Measurements from ENCODE around the gene CERK.

The CERK gene

GRCh38 chr22:46758867-46759290, 20.8 kb upstream of the CERK start:
- no peak for TF ChIP-seq ZNF274 (IDR thresholded peaks at IDR 0.05; ENCODE audit: low read depth, low read length)
- H3K4me3 ChIP-seq (ENCODE audit: low read length) = no peak overlapping the region

- H3K4me3 ChIP-seq (ENCODE audit: low read length) = no peak overlapping the region
- no peak for TF ChIP-seq ZNF274 (IDR thresholded peaks at IDR 0.05; ENCODE audit: low read depth, low read length)
Observed at GRCh38 chr22:46758121-46758520, 20.1 kb upstream of the CERK start.

GRCh38 chr22:46757104-46757503, 19.1 kb upstream of the CERK start:
- no peak overlapping the region for H3K4me3 ChIP-seq (ENCODE audit: low read length)
- no peak for TF ChIP-seq ZNF274 (IDR thresholded peaks at IDR 0.05; ENCODE audit: low read depth, low read length)

GRCh38 chr22:46756097-46756496, 18.0 kb upstream of the CERK start:
- no peak overlapping the region for H3K4me3 ChIP-seq (ENCODE audit: low read length)
- no peak for TF ChIP-seq ZNF274 (IDR thresholded peaks at IDR 0.05; ENCODE audit: low read depth, low read length)

- no peak overlapping the region for H3K4me3 ChIP-seq (ENCODE audit: low read length)
- TF ChIP-seq ZNF274 (IDR thresholded peaks at IDR 0.05; ENCODE audit: low read depth, low read length) = no peak
Observed at GRCh38 chr22:46755525-46755924, 17.5 kb upstream of the CERK start.

- no peak overlapping the region for H3K4me3 ChIP-seq (ENCODE audit: low read length)
- TF ChIP-seq ZNF274 (IDR thresholded peaks at IDR 0.05; ENCODE audit: low read depth, low read length) = no peak
Observed at GRCh38 chr22:46754826-46755225, 16.8 kb upstream of the CERK start.

- TF ChIP-seq ZNF274 (IDR thresholded peaks at IDR 0.05; ENCODE audit: low read depth, low read length) = no peak
- H3K4me3 ChIP-seq (ENCODE audit: low read length) = no peak overlapping the region
Observed at GRCh38 chr22:46754110-46754799, 16.2 kb upstream of the CERK start.

- no peak overlapping the region for H3K4me3 ChIP-seq (ENCODE audit: low read length)
- TF ChIP-seq ZNF274 (IDR thresholded peaks at IDR 0.05; ENCODE audit: low read depth, low read length) = no peak
Observed at GRCh38 chr22:46753761-46754109, 15.7 kb upstream of the CERK start.

- TF ChIP-seq ZNF274 (IDR thresholded peaks at IDR 0.05; ENCODE audit: low read depth, low read length) = no peak
- no peak overlapping the region for H3K4me3 ChIP-seq (ENCODE audit: low read length)
Observed at GRCh38 chr22:46753360-46753759, 15.3 kb upstream of the CERK start.

GRCh38 chr22:46752988-46753310, 14.9 kb upstream of the CERK start:
- TF ChIP-seq ZNF274 (IDR thresholded peaks at IDR 0.05; ENCODE audit: low read depth, low read length) = no peak
- no peak overlapping the region for H3K4me3 ChIP-seq (ENCODE audit: low read length)

- no peak for TF ChIP-seq ZNF274 (IDR thresholded peaks at IDR 0.05; ENCODE audit: low read depth, low read length)
- no peak overlapping the region for H3K4me3 ChIP-seq (ENCODE audit: low read length)
Observed at GRCh38 chr22:46752286-46752987, 14.4 kb upstream of the CERK start.

- no peak overlapping the region for H3K4me3 ChIP-seq (ENCODE audit: low read length)
- no peak for TF ChIP-seq ZNF274 (IDR thresholded peaks at IDR 0.05; ENCODE audit: low read depth, low read length)
Observed at GRCh38 chr22:46750863-46751443, 12.9 kb upstream of the CERK start.

GRCh38 chr22:46750530-46750800, 12.4 kb upstream of the CERK start:
- H3K4me3 ChIP-seq (ENCODE audit: low read length) = no peak overlapping the region
- TF ChIP-seq ZNF274 (IDR thresholded peaks at IDR 0.05; ENCODE audit: low read depth, low read length) = no peak

GRCh38 chr22:46749682-46750529, 11.9 kb upstream of the CERK start:
- no peak overlapping the region for H3K4me3 ChIP-seq (ENCODE audit: low read length)
- no peak for TF ChIP-seq ZNF274 (IDR thresholded peaks at IDR 0.05; ENCODE audit: low read depth, low read length)
